Umbilical cord (tissue), 2 donors: ENCODE results near the gene CHST3. TPM values are rescaled to one million over a fixed set of nuclear protein-coding genes. Genes with fewer than 3 reads are reported as not detected.
A peak's percentile ranks its signal among the peaks of the same experiment; 100 is the strongest.
"Not testable (repeated sequence)": the region's sequence is repeated elsewhere in the genome, so short reads cannot be mapped to it uniquely, and the experiment has no call there.

Experiments used
- DNase-seq: peaks from one replicate; pipeline ENCODE4 v3.0.0-alpha.2; 2015; ENCODE audit warnings: low spot score
- total RNA-seq: library from RNA; depleted of rRNA; stranded (reverse); fragments of >200 nt; gene quantifications from one replicate; pipeline ENCODE4 v1.2.3, GENCODE V29; 2014; ENCODE audit warnings: low replicate concordance; ENCODE audit not compliant: insufficient read depth

Gene CHST3
- total RNA-seq, 1 donor from 2014 or later, result 30.8 TPM

DNA sequence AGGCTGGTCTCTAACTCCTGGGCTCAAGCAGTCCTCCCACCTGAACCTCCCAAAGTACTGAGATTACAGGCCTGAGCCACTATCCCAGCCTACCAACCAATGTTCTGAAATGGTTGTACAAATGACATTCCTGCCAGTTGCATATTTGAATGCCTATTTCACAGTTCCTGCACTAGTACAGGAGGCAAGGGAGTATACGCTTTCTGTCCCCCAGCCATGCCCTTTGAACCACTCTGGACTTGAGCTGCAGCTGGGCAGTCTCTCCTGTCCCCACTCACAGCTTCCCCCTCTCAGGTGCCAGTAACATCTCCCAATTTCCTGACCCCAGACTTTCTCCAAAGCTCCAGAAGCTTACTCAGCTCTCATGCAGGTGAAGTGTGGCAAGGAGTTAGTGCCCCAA lies 65.2 kb downstream of the CHST3 start:
- no peak for DNase-seq

DNA sequence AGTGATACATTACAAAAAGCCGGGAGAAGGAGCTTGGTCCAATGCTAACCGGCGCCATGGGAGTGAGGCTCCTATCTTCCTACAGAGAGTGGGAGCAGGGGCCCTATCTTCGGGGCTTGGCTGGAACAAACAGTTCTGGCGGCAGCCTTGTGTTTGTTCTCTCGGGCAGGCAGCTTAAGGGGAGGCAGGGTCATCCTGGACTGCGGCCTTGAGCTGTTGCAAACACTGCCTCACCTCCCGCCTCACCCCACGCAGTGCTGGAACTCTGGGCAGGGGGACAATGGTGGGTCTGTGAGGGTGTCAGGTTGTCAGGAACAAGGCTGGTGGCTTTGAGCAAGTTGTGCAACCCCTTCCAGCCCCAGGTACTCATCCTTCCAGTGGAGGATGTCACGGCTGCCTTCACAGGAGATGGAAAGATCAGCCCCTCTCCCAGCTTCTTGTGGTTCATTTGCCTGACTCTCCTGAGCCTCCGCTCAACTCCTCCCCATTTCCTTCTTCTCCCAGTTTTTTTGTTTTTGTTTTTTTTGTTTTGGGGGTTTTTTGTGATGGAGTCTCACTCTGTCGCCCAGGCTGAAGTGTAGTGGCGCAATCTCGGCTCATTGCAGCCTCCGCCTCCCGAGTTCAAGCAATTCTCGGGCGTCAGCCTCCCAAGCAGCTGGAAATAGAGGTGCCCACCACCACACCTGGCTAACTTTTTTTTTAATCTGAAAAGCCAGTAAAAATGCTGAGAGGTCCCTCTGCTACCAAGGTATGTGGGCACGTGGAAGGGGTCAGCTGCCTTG lies 66.8 kb downstream of the CHST3 start:
- no peak for DNase-seq

DNA sequence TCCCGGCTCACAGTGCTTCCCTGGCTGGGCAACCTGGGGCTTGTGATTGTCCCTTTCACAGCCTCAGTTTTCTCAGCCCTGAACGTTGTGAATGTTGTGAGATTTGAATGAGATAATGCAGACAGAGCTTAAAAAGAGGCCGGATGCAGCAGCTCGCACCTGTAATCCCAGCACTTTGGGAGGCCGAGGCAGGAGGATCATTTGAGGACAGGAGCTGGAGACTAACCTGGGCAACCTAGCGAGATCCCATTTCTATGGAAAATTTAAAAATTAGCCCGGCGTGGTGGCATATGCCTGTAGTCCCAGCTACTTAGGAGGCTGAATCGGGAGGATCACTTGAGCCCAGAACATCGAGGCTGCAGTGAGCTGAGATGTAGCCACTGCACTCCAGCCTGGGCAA lies 67.5 kb downstream of the CHST3 start:
- DNase-seq, result no peak

DNA sequence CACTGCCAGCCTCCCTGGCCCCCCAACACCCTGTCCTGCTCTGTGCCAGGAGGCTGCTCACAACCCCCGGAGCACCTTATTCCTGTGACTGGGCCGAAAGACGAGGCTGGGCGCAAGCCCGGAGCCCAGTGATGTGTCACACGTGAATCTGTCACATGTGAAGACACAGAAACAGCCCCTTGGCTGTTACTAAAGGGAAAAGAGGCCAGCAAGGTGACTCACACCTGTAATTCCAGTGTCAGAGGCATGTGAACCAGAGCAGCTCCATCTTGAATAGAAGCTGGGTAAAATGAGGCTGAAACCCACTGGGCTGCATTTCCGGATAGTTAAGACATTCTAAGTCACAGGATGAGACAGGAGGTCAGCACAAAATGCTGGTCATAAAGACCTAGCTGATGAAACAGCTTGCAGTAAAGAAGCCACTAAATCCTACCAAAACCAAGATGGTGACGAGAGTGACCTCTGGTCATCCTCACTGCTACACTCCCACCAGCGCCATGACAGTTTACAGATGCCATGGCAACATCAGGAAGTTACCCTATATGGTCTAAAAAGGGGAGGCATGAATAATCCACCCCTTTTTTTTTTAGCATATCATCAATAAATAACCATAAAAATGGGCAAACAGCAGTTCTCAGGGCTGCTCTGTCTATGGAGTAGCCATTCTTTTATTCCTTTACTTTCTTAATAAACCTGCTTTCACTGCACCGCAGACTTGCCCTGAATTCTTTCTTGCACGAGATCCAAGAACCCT lies 68.4 kb downstream of the CHST3 start:
- not testable (repeated sequence) for DNase-seq

DNA sequence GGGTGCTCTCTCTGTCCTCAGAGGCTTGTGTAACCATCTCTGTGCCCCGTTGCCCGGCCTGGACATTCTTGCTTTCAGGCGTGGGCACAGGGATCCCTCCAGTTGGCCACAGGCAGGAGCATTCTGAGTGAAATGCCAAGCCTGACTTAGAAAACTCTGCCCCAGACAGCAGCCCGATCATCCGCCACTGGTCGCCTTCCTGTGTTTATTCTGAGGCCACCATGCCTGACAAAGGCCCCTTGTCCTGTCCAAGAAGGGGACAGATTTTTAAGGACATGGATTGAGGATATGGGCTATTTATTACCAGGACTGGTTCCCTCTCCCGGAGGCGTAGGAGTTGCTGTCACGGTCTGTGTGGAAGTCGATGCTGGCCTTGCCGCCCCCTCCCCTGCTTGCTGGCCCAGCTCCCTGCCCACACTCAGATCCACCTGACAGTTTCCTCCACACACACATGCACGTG lies 69.9 kb downstream of the CHST3 start:
- no peak for DNase-seq

DNA sequence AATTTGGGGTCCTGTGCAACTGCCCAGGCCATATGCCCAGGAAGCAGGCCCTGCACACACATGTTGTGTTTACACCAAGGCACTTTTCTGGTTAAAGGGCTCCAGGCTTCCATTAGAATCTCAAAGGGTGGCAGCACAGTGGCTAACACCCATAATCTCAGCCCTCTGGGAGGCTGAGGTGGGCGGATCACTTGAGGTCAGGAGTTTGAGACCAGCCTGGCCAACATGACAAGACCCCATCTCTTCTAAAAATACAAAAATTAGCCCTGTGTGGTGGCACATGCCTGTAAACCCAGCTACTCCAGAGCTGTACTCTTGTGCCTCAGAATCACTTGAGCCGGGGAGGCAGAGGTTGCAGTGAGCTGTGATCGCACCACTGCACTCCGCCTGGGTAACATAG lies 70.6 kb downstream of the CHST3 start:
- no peak for DNase-seq

DNA sequence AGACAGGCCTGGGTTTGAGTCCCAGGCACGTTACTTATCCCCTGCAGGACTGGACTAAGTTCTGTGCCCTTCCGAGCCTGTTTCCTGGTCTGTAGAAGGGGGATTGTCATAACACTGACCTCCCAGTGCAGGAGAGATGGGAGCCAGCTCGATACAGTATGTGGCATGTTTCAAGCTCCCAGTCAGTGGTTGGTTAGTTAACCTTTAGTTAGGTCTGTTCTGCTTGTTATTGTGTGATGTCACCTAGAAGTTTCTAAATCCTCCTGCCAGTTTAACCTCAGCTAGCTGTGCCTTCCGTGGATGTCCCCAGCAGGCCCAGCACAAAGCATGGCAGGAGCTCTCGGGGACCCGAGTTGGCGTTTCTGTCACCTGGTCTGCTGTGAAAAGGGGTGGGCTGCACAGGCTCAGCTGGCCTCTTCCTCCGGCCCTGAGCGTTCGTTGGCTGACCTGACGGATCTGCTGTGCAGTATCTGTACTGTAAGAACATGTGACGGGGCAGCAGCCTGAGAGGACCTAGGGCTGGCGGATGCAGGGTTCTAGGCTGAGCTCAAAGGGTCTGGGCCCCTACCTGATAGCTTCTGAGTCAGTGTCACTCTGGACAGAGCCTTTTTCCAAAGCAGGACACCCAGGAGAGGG lies 71.2 kb downstream of the CHST3 start:
- DNase-seq, result no peak

DNA sequence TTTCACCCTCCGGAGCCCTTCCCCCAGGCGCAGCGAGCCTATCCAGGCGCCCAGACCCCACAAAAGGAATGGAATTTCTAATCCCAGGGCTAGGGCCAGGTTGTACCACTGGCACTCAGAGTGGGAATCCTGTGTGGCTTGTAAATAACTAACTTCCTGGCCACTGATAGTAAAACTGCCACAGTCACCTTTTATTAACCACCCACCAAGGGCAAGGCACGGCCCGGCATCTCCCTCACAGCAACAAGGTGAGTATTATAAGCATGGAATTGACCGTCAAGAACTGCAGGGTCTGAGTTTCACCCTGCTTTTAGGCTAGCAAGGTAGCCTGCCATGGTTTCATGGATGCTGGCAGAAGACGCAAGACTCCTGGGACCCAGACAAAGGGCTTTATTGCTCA lies 73.1 kb downstream of the CHST3 start:
- DNase-seq, result no peak

DNA sequence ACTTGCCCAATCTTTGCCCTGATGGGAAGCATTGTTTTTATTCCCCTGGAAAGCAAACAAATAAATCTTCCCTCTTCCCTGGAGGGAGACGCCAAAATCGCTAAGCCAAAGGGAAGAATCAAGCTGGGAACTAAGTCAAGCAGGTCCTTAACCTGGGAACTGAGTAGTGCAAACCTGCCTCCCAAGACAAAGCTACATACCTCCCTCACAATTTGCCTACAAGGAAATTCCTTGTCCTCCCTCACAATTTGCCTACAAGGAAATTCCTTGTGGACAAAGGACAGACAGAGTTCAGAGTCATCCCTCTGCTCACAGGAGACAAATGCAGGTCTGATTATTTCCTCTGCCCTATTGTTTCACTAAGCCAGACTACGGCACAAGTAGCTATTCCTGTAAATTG lies 73.6 kb downstream of the CHST3 start:
- DNase-seq, result no peak

DNA sequence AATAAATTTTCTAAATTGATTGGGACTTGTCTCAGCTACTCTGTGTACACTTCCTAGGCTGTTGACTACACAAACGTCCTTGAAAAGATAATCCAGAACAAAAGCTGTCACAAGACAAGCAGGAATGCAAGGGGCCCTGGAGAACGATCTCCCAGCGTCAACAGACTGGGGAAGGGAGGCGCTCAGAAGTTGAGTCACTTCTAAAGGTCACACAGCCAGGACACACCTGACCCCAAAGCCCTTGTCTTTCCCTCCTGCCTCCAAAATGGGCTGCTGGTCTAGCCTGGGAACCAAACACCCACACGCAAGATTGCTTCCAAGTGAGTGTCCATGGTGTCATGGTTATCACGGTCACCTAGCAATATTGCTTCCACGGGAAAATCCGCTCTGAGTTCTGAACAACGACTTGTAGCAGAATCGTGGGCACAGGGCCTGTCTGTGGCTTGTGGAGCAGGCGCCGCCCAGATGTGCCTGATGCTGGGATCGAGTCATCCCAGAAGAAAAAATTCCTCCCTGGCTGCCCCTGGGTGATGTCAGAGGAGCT lies 74.3 kb downstream of the CHST3 start:
- no peak for DNase-seq

DNA sequence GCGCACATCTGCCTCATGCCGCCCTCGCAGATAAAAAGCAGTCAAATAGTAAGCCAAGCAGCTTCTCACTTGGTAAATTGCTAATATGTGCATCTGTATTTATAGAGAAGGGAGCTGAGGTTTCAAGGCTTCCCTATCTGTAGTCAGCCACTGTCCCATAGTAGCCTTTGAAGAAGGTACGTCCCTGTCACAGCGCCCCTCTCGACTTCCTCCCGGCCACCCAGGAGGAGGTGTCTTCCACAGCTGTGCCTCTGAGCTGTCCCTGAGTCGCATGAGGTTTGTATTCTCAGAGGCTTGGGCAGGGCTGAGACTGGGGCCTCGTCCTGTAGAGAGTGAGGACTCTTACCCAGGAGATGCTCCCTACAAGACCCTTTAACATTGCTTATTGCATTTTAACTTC lies 75.2 kb downstream of the CHST3 start:
- DNase-seq, result no peak

DNA sequence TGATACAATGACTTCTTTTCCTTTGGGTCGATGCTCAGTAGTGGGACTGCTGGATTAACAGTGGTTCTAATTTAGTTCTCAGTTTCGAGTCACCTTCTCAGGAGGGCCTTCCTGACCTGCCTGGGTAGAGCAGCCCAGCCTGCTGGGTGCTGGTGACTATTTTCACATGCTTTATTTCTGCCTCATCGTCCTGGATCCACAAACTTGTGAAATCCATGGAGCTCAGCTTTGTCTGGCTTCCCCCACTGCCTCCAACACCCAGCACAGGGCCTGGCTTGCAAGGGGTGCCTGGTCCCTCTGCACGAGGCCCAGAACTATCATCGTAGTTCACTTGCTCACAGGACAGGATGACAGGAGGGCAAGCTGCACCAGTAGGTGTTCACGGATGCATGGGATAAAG lies 77.3 kb downstream of the CHST3 start:
- no peak for DNase-seq

DNA sequence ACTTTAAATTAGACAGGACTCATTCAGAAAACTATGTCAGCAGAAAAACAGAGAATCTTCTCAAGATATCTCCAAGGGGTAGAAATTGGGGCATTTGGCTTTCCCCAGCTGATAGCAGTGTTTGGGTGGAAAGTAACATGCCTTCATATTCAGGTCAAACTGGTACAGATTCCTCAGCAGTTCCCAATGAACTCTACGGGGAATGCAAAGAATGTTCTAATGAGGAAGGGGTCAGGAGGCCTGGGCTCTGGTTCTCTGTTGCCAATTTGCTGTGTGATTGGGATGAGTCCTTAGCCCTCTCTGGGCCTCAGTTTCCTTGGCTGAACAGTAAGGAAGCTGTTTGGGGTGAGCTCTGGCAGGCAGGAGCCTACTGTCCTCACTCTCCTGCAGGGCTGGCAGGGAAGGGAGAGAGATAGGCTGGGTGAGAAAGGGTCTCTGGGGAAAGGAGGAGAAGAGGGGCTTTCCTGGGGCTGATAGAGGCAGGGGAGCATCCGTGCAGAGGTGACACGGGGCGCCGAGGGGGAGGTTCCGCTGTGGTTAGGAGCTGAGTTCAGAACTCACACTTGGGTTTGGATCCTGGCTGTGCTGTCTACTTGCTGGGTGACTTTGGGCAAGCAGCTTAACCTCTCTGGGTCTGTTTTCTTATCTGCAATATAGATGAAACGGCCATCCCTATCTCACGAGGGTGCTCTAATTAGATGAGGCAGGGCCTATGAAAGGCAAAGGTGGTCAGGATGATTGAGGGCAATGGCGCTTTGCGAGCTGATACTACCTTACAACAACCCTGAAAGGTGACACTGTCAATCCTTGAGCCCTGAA lies 79.0 kb downstream of the CHST3 start:
- no peak for DNase-seq

DNA sequence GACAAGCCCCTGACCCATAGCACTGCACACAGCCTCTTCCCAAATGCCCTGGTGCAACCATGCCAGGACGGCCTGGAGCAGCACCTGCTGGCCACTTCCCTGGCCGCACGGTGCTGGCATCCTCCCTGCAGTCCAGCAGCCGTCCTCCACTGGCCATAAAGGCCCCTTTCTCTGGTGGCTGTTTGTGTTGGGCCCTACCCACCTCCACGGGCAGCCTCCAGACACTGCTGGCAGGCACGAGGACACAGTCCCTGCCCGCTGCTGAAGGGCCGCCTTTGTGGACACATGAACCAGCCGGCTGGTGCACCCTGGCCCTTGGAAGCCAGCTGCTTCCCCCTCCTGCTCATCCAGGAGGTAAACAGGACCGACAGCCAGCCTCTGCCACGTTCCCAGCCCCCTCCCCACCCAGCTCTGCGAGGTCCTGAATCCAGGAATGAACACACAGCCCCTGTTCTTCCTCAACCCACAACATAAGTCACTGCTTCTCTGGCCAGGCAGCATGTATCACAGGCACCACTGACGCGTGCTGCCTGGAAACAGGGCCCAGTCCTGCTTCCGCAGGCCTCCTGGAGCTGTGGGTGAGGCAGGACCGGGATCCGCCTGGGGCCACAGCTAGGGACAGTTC lies 80.3 kb downstream of the CHST3 start:
- peak; percentile 81 for DNase-seq

DNA sequence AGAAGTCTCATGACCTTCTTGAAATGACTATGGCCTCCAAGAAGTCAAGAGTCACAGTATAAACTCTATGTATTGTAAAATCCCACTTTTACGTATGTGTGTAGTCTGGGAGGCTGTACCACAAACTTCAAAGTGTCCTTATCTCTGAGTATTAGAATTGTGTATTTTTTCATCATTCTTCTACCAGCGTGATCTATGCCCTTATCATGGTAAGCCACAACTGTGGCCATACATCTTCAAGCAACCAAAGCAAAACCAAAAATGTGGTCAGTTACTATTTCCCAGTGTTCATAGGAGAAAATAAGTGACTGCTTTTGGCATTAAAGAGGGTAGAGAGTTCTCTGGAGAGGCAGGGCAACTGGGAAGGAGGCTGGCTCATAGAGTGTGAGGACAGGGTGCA lies 81.4 kb downstream of the CHST3 start:
- DNase-seq, result peak; percentile 49

DNA sequence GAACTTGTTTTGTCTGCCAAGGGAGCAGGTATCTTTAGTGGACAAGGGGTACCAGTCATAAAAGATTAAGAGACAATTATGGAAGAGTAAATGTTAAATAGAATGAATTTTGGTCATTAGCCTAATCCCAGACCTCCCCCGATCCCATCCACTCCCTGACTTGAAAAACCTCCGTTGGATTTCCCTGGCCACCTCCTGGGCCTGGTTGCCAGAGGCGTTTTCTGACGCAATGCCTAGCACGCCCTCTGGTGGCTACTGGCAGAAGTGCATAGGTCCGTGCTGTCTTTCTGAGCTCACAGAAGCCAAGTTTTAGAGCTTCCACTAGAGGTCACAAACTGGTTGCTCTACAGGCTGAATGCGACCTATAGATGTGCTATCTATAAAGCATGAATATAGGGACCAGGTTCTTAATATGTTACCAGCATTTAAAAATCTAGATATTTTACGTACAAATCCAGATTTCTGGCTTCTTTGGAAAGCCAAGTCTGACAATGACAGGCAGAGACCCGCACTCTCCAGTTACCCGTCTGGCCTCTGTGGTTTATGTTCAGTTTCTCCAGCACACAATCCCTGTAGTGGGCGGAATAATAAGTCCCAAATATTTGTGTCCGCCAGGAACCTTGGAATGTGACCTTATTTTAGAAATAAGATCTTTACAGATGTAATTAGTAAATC lies 84.4 kb downstream of the CHST3 start:
- peak; percentile 96 for DNase-seq

DNA sequence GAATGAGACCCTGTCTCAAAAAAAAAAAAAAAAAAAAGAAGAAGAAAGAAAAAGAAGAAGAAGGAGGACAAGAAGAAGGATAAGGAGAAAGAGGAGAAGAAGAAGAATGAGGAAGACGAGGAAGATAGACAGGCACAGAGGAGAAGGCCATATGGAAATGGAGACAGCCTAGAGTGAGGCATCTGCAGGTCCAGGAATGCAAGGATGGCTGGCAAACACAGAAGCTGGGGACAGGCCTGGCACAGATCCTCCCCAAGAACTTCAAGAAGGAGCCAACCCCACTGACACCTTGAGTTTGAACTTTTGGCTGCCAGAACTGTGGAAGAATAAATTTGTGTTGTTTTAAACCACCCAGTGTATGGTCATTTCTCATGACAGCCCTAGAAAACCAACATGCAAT lies 85.3 kb downstream of the CHST3 start:
- no peak for DNase-seq

DNA sequence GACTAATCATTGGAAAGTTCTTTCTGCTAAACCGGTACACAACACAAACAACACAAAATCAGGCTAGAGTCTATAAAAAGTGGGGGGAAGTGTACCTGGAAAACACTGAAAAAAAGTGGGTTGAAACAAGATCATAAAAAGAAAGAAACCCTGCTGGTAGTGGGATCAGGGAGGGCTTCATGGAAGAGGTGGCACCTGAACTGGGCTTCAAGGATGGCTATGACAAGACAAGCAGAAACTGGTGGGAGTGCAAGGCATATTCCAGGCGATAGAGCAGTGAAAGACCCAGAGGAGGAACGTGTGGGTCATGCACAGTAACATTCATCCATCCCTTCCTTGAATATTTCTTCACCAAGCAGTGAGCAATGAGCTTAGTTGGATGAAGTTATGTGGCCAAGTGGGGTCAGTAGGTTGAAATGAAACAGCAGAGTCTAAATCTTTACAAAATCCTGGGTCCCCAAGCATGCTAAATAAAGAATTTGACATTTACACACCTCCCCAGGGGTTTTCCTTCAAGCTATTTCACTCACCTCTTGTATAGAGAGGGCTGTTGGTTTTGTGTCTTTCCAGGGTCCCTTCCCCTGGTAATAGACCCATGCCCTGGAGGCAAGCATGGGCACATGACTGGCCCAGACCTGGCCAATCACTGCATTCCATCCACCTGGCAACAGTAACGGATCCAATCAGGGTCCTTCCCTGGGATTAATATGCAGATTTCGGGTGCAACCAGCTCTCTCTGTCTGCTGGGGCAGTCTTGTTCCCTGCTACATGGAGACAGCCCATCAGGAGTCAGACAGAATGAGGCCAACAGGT lies 86.0 kb downstream of the CHST3 start:
- no peak for DNase-seq

DNA sequence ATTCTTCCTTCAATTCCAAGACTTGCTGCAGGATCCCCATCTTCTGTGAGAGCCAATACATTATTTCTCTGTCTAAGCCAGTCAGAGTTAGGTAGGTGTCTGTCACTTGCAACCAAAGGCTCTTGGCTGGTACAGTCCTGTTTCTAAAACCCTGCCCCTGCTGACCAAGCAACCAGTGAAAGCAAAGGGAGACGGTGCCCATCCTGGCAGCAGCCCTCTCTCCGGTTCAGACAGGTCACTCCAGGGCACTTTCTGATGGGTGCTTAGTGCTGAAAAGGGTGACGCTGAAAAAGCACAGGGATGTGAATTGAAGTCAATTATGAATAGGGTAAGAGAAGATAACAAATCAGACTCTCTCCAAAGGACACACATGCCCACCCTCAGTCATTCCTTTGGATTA lies 86.7 kb downstream of the CHST3 start:
- peak; percentile 59 for DNase-seq

DNA sequence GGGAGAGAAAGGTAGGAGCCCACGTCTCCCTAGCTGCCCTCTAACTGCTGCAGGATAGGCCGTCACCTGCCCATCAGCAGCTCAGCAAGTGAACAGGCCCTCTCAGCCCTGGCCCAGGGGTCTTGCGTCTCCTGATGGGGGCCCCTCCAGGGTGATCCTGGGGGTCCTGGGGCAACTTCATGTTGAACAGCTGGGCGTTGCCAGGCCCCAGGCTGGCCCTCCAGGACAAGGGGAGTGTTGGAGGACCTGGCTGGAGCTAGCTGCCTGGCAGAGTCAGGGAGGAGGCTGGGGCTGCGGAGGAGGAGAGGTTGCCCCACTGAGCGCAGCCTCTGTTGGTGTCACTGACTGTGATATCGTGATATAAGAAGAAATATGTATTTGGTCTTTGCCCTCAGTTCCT lies 89.5 kb downstream of the CHST3 start:
- no peak for DNase-seq
